KOPT-K1 (cell line): ENCODE data around the gene TSPAN9.

Experiments
- H3K27ac ChIP-seq: fragments of 200-600 bp; sonication (generic); 2 replicates; pipeline ENCODE4 v1.5.1; 2016; ENCODE audit warnings: antibody characterized with exemption, mild to moderate bottlenecking, low read depth, low read length; ENCODE audit not compliant: poor library complexity, severe bottlenecking
- H3K36me3 ChIP-seq: fragments of 200-600 bp; sonication (generic); 2 replicates; pipeline ENCODE4 v1.5.1; 2017; ENCODE audit warnings: antibody characterized with exemption, mild to moderate bottlenecking, low read length, moderate library complexity; ENCODE audit not compliant: insufficient read depth
- H3K9me3 ChIP-seq: fragments of 200-600 bp; sonication (generic); 2 replicates; pipeline ENCODE4 v1.5.1; 2017; ENCODE audit warnings: antibody characterized with exemption, low read length, mild to moderate bottlenecking; ENCODE audit not compliant: insufficient read depth, poor library complexity, severe bottlenecking

Gene TSPAN9

DNA sequence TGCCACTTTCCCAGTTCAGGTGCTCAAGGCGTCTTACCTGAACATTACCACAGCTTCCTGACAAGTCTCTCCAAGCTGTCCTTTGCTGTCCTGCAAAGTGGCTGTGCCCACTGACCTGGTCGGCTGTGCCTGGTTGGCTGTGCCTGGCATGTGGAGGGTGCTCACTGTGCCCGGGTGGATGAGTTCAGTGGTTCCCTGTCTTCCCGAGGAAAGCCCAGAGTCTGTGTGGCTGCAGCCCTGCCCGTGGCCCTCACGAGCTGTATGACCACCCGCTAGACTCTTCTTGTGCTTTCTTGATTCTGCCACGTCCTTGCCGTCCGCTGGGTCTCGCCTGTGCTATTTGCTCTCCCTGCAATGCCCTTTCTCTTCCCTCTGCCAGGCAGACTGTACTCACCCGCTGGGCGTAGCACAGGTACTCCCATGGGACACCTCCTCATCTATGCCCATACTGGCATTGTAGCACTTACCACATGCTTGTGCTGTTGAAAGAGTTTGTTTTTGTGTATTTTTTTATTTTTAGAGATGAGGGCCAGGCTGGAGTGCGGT lies 95.9 kb downstream of the TSPAN9 start:
- Histone ChIP-seq H3K36me3 (no peaks in the 10 kb centered on the region), H3K9me3 (no peaks in the 10 kb centered on the region), H3K27ac (no peak overlapping the region)

DNA sequence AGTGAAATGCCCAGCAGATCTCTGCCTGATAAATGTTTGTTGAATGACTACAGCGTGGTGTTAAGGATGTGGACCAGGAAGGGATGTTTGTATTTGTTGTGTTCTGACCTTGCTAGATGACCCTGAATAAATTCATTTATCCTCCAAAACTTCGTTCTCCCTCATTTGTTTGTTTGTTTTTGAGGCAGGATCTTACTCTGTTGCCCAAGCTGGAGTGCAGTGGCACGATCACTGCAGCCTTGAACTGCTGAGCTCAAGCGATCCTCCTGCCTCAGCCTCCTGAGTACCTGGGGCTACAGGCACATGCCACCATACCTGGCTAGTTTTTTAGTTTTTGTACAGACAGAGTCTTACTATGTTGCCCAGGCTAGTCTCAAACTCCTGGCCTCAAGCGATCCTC lies 96.7 kb downstream of the TSPAN9 start:
- no peaks in the 10 kb centered on the region for H3K36me3 ChIP-seq
- H3K9me3 ChIP-seq = no peaks in the 10 kb centered on the region
- H3K27ac ChIP-seq = no peak overlapping the region

DNA sequence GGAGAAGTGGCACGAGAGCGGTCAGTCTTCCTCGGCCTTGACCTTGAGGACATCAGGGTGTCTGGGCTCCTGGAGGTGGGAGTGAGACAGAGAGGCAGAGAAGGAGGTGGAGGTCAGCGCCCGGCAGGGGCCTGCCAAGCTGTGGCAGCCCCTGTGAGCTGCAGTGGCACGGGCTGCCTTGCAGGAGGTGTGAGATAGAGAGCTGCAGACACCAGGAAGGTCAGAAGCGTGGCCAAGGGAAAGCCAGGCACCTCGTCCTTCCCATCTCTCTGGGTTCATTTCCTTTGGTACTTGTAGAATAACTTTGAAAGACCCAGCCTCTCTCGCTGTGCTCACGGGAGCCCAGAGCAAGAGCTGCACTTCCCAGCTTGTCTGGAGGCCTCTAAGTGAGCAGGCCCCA lies 98.1 kb downstream of the TSPAN9 start:
- H3K9me3 ChIP-seq = no peaks in the 10 kb centered on the region
- H3K27ac ChIP-seq = no peak overlapping the region
- no peaks in the 10 kb centered on the region for H3K36me3 ChIP-seq

DNA sequence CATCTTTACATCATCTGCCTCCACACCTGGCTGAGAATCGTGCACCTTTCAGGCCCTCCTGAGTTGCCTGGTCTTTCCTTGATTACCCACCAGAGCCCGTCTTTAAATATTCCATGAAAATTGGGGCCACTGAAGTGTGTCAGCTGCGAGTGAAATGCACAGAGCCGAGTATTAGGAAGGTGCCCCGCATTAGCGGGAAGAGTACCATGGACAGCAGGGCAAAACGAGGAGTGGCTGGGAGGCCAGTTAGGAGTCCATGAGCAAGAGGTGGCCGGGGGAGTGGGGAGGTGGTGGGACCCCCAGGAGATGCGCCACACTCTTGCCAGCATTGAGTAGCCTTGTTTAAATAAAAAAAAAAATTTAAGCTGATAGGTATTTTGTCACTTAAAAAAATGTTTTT lies 99.6 kb downstream of the TSPAN9 start:
- no peaks in the 10 kb centered on the region for H3K36me3 ChIP-seq
- no peaks in the 10 kb centered on the region for H3K9me3 ChIP-seq
- H3K27ac ChIP-seq = no peak overlapping the region

DNA sequence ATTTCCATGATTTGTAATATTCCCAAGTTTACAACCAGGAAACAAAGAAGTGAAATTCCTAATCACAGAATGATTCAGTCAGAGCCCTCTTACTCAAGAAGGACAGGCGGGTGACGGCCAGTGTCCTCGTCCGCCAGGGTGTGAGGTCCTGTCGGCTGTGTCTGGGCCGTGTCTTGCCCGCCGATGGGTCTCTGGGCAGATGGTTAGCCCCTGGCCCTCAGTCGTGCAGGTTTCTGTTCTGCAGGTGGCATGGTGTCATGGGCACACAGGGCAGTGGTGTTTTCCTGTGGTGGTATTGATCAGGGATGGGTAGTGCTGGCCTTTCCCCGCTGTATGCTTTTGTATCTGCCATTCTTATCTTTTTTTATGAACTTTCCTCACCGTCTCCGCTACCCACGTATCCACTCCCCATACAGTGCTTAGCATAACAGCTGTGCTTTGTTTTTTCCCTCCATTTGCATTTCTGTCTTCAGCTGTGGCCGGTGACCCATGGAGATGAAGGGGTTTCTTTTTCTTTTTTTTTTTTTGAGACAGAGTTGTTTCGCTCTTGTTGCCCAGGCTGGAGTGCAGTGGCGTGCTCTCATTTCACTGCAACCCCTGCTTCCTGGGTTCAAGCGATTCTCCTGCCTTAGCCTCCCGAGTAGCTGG lies 100.7 kb downstream of the TSPAN9 start:
- Histone ChIP-seq H3K27ac (no peak overlapping the region), H3K36me3 (no peaks in the 10 kb centered on the region)

DNA sequence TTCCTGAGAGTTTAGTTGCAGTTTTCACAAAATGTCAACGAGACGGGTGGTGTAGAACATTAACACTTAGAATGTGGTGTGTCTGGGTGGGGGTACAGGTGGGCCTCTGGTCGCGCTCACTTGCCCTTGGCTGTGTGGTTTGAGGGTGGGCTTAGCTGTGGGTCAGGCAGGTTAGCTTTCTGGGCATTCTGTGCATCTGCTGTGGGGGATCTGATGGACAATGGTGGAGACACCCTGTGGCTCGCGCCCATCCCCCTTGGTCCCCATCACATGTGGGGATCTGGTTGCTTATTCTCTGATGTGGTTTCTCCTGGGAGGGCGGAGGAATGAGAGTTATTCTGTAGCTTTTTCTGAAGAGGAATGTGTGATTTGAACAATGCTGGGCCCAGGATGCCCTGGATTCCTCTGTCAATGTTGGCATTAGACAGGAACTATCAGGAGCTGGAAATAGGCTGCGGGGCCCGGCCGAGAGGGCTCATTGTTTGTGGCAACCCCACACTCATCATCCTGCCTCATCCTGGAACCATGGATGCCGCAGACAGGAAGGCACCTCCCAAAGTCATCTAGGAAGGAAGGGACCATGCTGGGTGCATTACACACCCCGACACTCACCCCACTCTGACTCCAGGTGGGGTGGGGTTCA lies 101.6 kb downstream of the TSPAN9 start:
- no peak overlapping the region for H3K27ac ChIP-seq
- no peaks in the 10 kb centered on the region for H3K36me3 ChIP-seq
- no peaks in the 10 kb centered on the region for H3K9me3 ChIP-seq

More for the DNA sequence above, 100.7 kb downstream of the TSPAN9 start:
- no peaks in the 10 kb centered on the region for H3K9me3 ChIP-seq

DNA sequence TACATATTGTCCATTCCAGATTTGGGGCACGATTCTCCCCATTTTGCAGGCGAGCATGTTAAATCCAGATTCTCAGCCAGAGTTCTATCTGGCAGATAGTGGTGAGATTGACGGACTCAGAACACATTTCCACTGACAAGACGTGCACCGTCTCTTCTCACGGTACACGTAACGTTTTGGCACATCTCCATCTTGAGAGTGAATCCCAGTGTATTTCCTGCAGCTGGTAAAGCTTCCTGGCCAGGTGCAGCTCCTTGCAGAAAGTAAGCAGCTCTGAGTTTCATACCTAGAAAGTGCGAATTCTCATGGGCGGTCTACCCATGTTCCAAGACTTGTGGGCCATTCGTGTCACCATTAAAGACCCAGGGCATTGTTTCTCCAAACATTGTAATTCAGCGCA lies 102.6 kb downstream of the TSPAN9 start:
- Histone ChIP-seq H3K9me3 (no peaks in the 10 kb centered on the region), H3K27ac (no peak overlapping the region), H3K36me3 (no peaks in the 10 kb centered on the region)

DNA sequence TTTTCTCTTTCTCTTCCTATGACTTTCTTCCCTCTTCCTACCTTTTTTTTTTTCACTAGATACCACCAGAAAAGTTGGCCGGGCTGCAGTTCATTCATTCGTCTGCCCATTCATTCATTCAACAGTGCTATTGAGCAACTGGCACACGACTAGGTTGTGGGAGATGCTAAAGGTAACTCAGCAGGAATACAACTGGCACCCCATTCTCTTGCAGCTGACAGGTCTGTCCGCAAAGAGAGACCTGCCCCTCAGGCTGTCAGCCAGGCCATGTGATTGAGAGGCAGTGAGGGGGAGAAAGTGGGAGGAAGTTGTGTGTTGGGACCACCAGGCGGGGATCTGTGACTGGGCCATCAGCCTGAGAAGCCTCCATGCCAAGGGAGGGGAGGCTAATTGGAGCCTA lies 105.2 kb downstream of the TSPAN9 start:
- no peak overlapping the region for H3K27ac ChIP-seq

DNA sequence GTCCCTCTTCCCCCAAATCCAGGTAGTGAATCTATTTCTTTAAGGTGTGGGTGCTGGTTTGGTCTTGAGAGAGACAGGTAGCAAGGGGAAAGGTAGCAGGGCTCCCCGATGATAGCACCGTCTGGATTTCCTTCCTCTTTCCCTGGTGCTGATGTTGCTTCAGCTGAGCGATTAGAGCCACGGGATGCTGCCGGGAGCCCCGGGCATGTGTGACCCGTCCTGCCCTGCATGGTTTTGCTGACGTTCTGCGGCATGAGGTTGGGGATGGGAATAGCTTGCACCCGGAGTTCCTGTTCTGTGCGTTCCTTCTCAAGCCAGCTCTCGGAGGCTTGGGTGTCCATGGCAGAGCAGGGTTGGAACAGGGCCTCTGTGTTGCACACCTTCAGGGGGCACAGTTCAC lies 107.3 kb downstream of the TSPAN9 start:
- no peaks in the 10 kb centered on the region for H3K36me3 ChIP-seq
- H3K9me3 ChIP-seq = no peaks in the 10 kb centered on the region
- no peak overlapping the region for H3K27ac ChIP-seq

More for the DNA sequence above, 105.2 kb downstream of the TSPAN9 start:
- no peaks in the 10 kb centered on the region for H3K9me3 ChIP-seq
- no peaks in the 10 kb centered on the region for H3K36me3 ChIP-seq

DNA sequence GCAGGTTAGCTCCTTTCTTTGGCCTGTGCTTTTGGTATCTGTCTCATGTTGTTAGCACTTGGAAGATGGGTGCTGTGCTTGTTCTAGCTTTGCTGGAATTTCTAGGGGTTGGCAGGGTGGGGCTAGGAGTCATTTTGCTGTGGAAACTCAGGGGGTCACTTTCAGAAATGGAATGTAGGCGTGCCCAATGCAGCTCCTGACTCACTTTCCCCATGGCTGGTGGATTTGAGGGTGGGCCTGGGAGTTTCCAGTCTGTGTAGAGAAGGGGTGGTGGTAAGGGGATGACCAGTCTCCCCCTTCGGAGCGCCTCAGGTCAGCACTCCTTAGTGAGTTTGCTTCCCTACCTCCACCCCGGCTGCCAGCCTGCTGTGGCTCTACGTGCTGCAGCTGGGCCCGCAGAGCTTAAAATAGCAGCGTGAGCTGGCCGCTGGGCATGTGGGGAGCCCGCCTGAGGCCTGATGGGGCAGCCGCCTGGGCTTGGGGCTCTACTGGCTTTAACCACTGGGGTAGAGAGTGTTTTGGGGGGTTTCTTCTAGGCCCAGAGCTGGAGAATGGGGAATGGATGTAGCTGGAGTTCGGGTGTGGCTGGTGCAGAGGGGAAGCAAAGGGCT lies 108.2 kb downstream of the TSPAN9 start:
- Histone ChIP-seq H3K36me3 (no peaks in the 10 kb centered on the region), H3K9me3 (no peaks in the 10 kb centered on the region), H3K27ac (no peak overlapping the region)

DNA sequence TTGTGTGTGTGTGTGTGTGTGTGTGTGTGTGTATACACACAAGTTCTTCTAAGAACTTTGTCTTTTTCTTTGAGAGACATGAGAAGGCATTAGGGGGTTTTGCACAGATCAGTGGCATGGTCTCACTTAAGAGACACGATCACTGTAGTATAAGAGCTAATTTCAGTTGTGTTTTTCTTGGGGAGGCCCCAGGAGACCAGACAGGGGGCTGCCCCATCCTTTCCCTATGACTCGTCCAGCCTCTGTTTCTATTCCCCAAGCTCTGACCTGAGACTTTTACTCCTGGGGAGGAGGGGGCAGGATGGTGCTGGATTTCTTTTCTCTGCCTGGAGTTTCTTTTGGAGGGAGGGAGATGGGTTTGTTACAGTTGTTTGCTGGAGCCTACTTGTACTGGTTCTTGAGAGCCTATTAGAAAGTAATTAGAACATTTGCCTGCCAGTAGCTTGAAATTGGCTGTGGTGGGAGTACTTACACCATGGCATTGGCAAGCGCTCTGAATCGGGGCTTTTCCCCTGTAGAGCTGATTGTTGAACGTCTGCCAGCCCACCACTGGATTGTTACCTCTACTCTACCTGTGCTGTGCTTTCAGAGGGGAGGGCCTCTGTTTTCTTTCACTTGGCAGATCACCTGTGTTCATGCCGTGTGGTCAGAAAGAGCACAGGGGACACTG lies 109.5 kb downstream of the TSPAN9 start:
- Histone ChIP-seq H3K36me3 (no peaks in the 10 kb centered on the region), H3K27ac (no peak overlapping the region), H3K9me3 (no peaks in the 10 kb centered on the region)

DNA sequence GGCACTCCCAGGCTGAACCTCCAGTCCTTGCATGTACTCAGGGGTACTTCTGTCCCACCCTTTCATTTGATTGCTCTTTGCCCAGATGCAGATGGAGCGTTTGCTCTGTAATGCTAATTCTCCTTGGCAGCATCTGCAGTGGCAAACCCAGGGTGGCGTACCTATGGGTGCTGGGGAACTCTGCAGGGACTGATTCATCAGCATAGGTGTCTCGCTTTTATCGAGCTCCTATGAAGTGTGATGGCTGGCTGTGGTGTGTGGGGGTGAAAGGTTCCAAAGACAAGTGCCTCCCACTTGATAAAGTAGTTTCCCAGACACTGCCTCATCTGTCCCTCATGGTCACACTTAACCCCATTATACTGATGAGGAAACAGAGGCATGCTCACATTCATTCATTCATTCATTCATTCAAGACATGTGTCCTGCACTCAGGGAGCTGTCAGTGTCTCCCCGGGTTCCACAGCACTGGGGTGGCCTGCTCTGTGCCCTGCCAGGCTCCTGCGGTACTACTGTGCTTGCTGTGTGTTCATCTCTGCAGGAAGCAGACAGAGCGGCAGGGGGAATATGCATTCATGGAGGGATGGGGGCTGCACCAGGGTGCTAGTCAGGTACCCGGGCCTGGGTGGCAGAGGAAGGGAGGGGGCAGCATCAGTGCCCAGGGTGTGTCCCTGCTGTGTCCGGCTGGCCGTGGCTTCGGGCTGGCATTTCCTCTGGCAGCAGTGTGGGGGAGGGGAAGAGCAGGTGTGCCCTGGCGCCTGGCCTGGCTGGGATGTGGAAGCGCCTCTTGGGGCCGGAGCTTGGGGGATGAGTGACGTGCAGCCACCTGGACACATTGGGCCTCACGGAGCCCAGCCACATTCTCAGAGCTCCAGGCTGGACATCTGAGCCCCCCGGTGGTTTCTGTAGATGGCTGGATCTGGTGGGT lies 110.9 kb downstream of the TSPAN9 start:
- H3K27ac ChIP-seq = no peak overlapping the region
- H3K36me3 ChIP-seq = no peaks in the 10 kb centered on the region
- no peaks in the 10 kb centered on the region for H3K9me3 ChIP-seq

DNA sequence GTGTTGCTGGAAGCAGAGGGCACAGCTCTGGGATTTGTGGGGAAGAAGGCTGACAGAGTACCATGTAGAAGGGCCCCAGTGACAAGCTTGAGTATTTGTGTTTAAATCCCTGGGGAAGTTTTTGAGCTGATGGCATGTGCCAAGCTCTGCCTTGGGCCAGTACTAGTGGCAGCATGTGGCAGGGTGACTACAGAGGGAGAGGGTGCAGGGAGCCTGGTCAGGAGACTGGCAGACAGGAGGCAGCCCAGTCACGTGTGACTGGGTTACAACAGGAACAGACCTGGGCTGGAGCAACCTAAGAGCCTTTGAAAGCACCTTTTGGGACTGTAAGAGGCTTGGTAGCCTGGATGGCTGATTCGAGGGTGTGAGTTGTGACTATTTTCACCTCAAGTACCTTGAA lies 112.1 kb downstream of the TSPAN9 start:
- Histone ChIP-seq H3K27ac (no peak overlapping the region), H3K9me3 (no peaks in the 10 kb centered on the region), H3K36me3 (no peaks in the 10 kb centered on the region)

DNA sequence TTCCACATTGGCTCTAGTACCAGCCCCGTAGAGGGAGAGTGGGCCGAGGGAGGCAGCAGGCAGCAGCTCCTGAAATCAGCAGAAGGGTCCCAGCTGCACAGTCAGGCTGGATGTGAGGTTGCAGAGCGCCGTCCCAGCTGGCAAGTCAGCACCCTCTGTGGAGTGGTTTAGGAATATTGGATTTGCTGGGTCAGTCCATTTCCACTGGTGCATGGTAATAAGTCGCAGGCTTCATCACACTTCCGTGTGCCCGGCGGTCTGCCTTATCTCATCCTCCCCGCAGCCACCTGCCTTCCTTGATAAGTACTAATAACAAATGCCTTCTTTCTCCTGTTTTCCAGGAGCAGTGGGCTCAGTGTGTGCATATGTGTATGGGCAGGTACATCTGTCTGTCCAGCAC lies 112.9 kb downstream of the TSPAN9 start:
- Histone ChIP-seq H3K9me3 (no peaks in the 10 kb centered on the region), H3K36me3 (no peaks in the 10 kb centered on the region), H3K27ac (no peak overlapping the region)
